ENCODE measurements around the gene CYCS. TPM values are rescaled to one million over a fixed set of nuclear protein-coding genes. Genes with fewer than 3 reads are reported as not detected.
"Not testable (repeated sequence)": the region's sequence is repeated elsewhere in the genome, so short reads cannot be mapped to it uniquely, and the experiment has no call there.

The CYCS gene
- total RNA-seq, 2 donors from 2014 or later, result 344 to 371 TPM

DNA sequence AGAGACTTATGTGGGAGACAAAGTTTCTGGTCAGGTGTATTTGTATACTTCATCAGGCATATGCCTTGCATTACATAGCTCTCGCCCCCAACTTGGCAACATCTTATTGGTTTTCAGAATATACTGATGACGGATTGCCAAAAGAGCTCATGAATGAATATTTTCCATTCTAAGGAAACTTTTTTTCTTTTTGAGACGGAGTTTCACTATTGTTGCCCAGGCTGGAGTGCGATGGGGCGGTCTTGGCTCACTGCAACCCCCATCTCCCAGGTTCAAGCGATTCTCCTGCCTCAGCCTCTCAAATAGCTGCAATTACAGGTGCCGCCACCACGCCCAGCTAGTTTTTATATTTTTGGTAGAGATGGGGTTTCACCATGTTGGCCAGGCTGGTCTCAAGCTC is 6.0 kb downstream of the CYCS start:
- Histone ChIP-seq H3K36me3 (peaks cover 13% of the 10 kb centered on the region), H3K27me3 (no peaks in the 10 kb centered on the region), H3K4me1 (no peaks in the 10 kb centered on the region), H3K9ac (ENCODE audit: low read depth in 2 of 2, low read length in 2 of 2) (no peak overlapping the region), H3K4me3 (no peak overlapping the region), H3K27ac (no peak overlapping the region), H3K9me3 (no peaks in the 10 kb centered on the region)
- TF ChIP-seq, protein P1, sequence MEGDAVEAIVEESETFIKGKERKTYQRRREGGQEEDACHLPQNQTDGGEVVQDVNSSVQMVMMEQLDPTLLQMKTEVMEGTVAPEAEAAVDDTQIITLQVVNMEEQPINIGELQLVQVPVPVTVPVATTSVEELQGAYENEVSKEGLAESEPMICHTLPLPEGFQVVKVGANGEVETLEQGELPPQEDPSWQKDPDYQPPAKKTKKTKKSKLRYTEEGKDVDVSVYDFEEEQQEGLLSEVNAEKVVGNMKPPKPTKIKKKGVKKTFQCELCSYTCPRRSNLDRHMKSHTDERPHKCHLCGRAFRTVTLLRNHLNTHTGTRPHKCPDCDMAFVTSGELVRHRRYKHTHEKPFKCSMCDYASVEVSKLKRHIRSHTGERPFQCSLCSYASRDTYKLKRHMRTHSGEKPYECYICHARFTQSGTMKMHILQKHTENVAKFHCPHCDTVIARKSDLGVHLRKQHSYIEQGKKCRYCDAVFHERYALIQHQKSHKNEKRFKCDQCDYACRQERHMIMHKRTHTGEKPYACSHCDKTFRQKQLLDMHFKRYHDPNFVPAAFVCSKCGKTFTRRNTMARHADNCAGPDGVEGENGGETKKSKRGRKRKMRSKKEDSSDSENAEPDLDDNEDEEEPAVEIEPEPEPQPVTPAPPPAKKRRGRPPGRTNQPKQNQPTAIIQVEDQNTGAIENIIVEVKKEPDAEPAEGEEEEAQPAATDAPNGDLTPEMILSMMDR (IDR thresholded peaks at IDR 0.05), result no peak
- intact Hi-C loops (cut with DNase I), result no loop called here
- DNase-seq, result no peak

GRCh38 chr7:25118048-25118753 is 6.9 kb downstream of the CYCS start:
- H3K27me3 ChIP-seq, result no peaks in the 10 kb centered on the region

GRCh38 chr7:25117226-25118047 is 7.6 kb downstream of the CYCS start:
- intact Hi-C loops (cut with DNase I), result no loop called here
- TF ChIP-seq, protein P1 (IDR thresholded peaks at IDR 0.05), result no peak
- peaks cover 11% of the 10 kb centered on the region for H3K36me3 ChIP-seq
- no peak for DNase-seq
- H3K9me3 ChIP-seq, result no peaks in the 10 kb centered on the region
- H3K27ac ChIP-seq, result peak overlapping the region; percentile 21
- no peak overlapping the region for H3K4me3 ChIP-seq
- no peaks in the 10 kb centered on the region for H3K27me3 ChIP-seq
- H3K4me1 ChIP-seq, result no peaks in the 10 kb centered on the region
- peak overlapping the region in 1 of 2 donors; percentile 19 for H3K9ac ChIP-seq (ENCODE audit: low read depth in 2 of 2, low read length in 2 of 2)

More at GRCh38 chr7:25118048-25118753, 6.9 kb downstream of the CYCS start:
- TF ChIP-seq, protein P1 (IDR thresholded peaks at IDR 0.05), result no peak
- H3K4me3 ChIP-seq, result no peak overlapping the region
- no peaks in the 10 kb centered on the region for H3K4me1 ChIP-seq
- DNase-seq, result no peak
- H3K9ac ChIP-seq (ENCODE audit: low read depth in 2 of 2, low read length in 2 of 2), result no peak overlapping the region
- intact Hi-C loops (cut with DNase I), result no loop called here
- H3K27ac ChIP-seq, result peak overlapping the region; percentile 21
- H3K36me3 ChIP-seq, result peaks cover 13% of the 10 kb centered on the region
- H3K9me3 ChIP-seq, result no peaks in the 10 kb centered on the region

DNA sequence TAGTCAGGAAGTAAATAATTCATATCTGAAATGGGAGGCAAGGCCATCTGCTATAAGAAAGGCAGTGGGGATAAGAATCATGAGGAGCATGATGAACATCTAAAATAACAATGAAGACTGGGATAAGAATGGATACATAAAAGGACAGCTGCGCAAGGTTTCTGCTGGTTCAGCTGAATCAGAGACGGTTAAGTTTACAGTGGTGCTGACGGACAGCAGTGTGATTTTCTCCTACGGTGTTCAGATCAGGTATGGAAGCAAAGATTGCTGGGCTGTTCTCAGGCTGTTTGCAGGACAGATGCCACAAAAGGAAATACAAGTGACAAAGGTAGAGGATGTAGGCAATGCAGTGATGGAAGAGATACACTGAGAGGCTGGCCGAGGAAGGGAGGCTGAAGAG is 8.4 kb downstream of the CYCS start:
- H3K9me3 ChIP-seq, result no peaks in the 10 kb centered on the region
- intact Hi-C loops (cut with DNase I), result no loop called here
- no peak for DNase-seq
- TF ChIP-seq, protein P1 (IDR thresholded peaks at IDR 0.05), result no peak
- peaks cover 10% of the 10 kb centered on the region for H3K36me3 ChIP-seq
- no peak overlapping the region for H3K27ac ChIP-seq
- H3K4me3 ChIP-seq, result no peak overlapping the region
- H3K27me3 ChIP-seq, result no peaks in the 10 kb centered on the region
- no peaks in the 10 kb centered on the region for H3K4me1 ChIP-seq
- no peak overlapping the region for H3K9ac ChIP-seq (ENCODE audit: low read depth in 2 of 2, low read length in 2 of 2)

DNA sequence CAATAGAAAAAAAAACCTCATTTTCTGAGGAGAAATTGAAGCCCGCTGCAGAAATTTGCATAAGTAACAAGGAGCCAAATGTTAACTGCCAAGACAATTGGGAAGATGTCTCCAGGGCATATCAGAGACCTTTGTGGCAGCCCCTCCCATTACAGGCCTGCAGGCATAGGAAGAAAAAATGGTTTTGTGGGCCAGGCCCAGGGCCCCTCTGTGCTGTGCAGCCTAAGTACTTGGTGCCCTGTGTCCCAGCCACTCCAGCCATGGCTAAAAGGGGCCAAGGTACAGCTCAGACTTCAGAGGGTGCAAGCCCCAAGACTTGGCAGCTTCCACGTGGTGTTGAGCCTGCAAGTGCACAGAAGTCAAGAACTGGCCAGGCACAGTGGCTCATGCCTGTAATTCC is 14.5 kb downstream of the CYCS start:
- intact Hi-C loops (cut with DNase I); H3K27ac ChIP-seq: not testable (repeated sequence)

DNA sequence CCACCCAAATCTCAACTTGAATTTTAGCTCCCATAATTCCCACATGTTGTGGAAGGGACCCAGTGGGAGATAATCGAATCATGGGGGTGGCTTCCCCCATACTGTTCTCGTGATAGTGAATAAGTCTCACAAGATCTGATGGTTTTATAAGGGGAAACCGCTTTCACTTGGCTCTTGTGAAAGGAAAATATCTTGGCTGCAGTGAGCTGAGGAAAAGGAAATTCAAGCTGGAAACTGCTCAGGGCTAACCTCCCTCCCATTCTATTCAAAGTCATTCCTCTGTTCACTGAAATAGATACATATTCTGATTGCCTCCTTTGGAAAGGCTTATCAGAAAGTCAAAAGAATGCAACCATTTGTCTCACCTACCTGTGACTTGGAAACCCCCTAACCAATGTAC is 15.8 kb downstream of the CYCS start:
- TF ChIP-seq, protein P1 (IDR thresholded peaks at IDR 0.05), result no peak
- no peaks in the 10 kb centered on the region for H3K36me3 ChIP-seq
- no peak for DNase-seq
- H3K9me3 ChIP-seq, result no peaks in the 10 kb centered on the region
- no peak overlapping the region for H3K27ac ChIP-seq
- H3K4me1 ChIP-seq, result no peaks in the 10 kb centered on the region
- intact Hi-C loops (cut with DNase I), result no loop called here
- H3K27me3 ChIP-seq, result no peaks in the 10 kb centered on the region
- H3K4me3 ChIP-seq, result no peak overlapping the region
- H3K9ac ChIP-seq (ENCODE audit: low read depth in 2 of 2, low read length in 2 of 2), result no peak overlapping the region

More for the DNA sequence above, 14.5 kb downstream of the CYCS start:
- H3K36me3 ChIP-seq; H3K9me3 ChIP-seq; H3K4me3 ChIP-seq; H3K9ac ChIP-seq (ENCODE audit: low read depth in 2 of 2, low read length in 2 of 2); H3K4me1 ChIP-seq; DNase-seq; H3K27me3 ChIP-seq: not testable (repeated sequence)

Data from colonic mucosa (tissue), 4 donors.